CD4-positive, alpha-beta T cell treated with Interleukin-12 subunit alpha and Interleukin-12 subunit beta, for 1 hour (primary cell): Measurements from ENCODE around the gene ANKRD40CL.
"Not testable (repeated sequence)": the region's sequence is repeated elsewhere in the genome, so short reads cannot be mapped to it uniquely, and the experiment has no call there.

ENCODE experiments used
- DNase-seq: peaks from one replicate; pipeline ENCODE4 v3.0.0-alpha.2; 2020

Gene ANKRD40CL

GRCh38 chr17:50758524-50758923, 8.8 kb downstream of the ANKRD40CL start:
- DNase-seq: no peak

DNA sequence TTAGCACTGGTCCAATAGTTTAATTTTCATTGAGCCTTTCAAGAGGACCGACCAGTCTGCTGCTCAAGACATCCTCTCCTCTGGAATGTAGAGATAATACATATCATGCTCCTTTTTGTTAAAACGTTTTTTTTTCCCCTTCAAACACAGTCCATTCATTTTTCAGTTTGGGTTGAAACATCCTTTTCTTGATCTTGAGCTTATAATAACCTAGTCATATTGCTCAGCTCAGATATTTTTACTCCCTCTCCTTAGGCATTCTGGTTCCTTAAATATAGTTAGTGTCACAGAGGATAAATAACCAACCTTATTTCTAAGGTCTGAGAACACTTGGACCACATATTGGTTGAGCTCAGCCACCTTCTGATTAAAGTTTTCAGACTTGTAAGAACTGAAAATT, 12.8 kb downstream of the ANKRD40CL start:
- DNase-seq: no peak

DNA sequence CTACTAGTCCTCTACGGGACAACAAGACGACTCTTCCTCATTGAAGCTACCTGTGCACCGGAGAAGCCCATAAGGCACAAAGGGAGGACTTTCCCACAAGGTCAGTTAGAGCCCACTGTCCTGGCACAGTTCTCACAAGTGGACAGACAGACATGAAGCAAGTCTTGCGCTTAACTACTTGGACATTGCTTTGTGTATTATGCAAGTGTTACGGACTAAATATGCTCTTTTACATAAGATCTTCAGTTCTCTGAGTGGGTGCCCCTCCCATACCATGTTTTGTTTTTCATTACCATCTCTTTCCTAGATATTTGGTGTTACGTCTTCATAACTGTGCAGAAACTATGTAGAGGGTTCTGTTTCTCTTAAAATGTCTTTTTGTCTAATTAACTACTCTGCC, 18.1 kb downstream of the ANKRD40CL start:
- DNase-seq: no peak

DNA sequence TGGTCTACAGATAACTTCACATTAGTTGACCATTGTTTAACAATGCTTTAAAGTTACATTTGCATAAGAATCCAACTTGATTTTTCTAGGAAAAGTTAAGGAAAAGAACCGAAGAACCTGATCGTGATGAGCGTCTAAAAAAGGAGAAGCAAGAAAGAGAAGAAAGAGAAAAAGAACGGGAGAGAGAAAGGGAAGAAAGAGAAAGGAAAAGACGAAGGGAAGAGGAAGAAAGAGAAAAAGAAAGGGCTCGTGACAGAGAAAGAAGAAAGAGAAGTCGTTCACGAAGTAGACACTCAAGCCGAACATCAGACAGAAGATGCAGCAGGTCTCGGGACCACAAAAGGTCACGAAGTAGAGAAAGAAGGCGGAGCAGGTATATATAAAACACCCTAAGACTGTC, 21.7 kb downstream of the ANKRD40CL start:
- DNase-seq: no peak

GRCh38 chr17:50739098-50739497, 28.2 kb downstream of the ANKRD40CL start:
- DNase-seq: no peak

GRCh38 chr17:50737118-50737698, 30.1 kb downstream of the ANKRD40CL start:
- DNase-seq: no peak

DNA sequence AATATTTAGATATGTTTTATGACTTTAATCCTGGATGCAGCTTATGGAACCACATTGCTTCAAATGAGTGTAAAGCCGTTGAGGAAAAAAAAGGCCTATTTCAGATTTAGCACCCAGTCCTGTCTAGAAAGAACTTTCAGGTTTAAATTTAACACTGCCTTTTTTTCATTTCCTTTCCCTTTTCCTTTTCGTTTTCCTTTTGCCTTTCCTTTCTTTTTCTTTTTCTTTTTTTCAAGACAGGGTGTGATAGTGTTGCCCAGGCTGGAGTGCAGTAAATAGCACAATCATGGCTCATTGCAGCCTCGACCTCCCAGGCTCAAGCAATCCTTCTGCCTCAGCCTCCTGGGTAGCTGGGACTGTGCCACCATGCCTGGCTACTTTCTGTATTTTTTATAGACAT, 32.0 kb downstream of the ANKRD40CL start:
- no peak for DNase-seq

- DNase-seq: no peak
These were observed 35.5 kb downstream of the ANKRD40CL start for GRCh38 chr17:50731575-50732460.

DNA sequence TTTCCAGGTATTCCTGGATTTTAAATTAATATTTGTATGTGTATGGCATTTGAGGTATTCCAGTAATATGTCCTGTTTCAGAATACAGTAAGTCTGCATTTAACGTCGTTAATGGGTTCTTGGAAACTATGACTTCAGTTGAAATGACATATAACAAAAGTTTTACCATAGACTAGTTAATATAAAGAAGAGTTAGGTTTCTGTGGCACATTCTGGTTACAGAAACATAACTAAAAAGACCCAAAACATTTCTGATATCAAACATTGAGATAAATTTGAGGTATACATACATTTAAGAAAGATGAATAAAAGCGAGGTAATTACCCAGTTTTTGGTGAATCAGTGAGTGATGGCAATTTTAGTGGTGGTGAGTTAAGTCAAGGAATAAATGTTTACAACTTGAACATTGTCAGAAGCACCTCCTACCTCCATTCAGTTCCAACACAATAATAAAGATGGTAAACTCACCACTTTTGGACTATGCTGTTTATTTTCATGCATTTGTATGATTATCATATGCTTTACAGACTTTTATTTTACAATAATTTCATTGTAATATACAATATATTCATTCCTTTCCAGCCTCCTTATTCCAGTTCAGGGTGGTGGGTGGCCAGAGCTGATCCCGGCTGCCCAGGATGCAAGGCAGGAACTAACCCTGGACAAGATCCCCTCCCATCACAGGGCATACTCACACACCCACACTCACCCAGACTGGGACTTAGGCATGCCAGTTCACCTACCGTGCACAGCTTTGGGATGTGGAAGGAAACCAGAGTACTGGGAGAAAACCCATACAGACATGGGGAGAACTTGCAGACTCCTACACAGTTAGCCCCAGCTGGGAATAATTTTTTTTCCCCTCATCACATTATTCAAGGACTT, 38.2 kb downstream of the ANKRD40CL start:
- no peak for DNase-seq

- DNase-seq: no peak
These were observed 39.2 kb downstream of the ANKRD40CL start for GRCh38 chr17:50728112-50728429.

GRCh38 chr17:50725769-50726655, 41.3 kb downstream of the ANKRD40CL start:
- no peak for DNase-seq

DNA sequence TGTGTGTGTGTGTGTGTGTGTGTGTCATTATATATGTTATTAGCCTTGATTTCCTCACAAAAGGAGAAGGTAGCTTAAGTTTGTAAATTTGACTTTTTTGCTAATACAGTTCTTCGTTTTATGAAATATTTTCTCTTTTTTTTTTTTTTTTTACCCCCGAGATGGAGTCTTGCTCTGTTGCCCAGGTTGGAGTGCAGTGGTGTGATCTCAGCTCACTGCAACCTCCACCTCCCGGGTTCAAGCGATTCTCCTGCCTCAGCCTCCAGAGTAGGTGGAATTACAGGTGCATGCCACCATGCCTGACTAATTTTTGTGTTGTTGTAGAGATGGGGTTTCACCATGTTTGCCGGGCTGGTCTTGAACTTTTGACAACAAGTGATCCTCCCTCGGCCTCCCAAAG, 42.7 kb downstream of the ANKRD40CL start:
- not testable (repeated sequence) for DNase-seq

- no peak for DNase-seq
These were observed 44.6 kb downstream of the ANKRD40CL start for GRCh38 chr17:50722746-50723145.

DNA sequence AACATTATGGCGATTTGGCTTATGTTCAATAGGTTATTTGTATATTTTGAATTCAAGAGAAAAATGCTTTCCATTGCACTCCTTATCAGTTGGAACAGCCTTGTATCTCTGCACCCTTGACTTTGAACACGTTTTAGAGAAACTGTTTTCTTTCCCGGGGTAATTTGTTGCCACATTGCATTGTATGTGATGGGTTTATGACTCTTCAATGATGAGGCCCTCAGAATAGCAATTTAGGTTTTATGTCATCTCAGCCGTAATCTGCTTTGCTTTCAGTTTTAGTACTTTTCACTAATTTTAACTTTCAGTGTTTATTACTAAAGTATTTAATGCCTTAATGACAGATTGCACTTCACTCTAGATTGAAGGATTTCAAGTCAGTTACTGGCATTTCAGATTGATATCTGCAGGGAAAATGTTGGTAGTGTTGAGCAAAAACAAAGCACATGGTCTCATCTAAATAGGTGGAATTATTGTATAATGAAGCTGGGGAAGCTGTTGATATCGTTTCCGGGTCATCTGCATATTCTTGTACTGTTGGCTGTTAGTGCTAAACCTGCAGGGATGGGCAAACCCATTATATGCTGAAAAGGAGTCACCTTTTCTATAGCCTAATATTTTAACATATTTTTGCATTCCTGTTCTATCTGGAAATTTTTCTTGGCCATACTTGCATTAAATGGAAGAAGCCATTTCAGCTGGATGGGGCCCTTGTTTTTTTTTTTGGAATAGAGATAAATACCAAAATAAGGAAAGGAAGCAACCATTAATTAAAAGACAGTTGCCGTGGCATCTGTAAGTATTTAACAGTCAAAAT, 45.9 kb downstream of the ANKRD40CL start:
- peak; percentile 43 for DNase-seq

DNA sequence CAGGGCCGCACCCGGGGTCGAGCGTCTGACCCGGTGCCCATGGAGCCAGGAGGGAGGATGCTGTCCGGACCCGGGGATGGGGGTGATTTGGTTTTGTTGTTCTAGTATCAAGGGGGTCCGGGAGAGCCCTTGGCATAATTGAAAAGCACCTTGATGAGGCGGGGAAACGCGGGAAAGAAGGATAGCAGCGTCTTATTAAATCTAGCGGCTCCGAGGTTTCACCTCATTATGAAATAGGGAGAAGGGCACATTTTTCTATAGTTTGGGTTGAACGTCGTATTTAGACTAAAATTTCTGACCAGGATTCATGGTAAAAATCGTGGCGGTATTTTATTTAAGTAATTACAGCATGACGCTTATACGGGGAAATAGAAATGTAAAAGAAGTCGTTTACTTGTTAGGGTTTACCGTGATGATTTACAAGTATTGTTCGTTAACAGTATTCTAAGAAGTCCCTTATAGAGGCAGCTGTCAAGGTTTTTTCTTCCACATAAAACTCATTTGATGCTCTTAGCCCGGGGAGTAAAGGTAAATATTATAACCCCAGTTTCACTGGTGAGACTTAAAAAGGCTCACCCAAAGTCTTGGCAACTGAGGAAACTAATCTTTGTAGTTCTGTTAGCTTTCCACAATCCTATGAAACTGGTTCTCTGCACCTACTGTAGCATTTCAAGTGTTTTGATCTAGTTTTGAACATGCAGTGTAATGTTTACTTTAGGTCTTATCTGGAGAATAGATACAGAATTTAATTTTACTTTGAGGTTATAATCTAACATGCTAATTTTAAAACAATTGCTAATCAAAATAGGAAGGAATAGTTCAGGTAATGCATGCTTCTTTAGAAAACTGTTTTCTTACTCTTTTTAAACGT, 47.2 kb downstream of the ANKRD40CL start:
- DNase-seq: no peak

- DNase-seq: peak; percentile 92
These were observed 48.0 kb downstream of the ANKRD40CL start, which contains the start of gene LUC7L3 for GRCh38 chr17:50719144-50719923. TSS of gene LUC7L3 (plus strand) at chr17:50719603. CDS start at chr17:50719733, 130 bp downstream.

DNA sequence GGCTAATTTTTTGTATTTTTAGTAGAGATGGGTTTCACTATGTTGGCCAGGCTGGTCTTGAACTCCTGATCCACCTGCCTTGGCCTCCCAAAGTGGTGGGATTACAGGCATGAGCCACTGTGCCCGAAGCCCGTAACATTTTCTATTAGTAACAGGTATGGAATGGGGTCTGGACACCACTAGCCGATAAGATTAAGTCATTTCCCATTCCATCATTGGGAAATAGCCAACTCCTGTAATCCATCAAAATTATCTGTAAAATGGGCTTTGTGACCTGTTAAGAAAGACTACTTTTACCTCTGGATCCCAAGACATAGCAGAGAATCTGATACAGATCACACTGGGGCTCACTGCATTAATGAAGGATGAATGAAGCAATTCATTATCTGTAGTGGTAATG, 51.8 kb downstream of the ANKRD40CL start:
- no peak for DNase-seq

DNA sequence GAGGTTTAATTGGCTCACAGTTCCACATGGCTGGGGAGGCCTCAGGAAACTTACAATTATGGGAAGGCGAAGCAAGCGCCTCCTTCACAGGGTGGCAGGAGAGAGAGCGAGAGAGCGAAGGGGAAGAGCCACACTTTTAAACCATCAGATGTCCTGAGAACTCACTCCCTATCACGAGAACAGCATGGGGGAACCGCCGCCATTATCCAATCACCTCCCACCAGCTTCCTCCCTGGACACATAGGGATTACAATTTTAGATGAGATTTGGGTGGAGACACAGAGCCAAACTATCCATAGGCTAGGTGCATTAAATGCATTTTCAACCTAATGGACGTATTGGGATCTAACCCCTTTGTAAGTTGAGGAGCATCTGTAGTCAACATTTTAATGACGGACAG, 54.7 kb downstream of the ANKRD40CL start:
- DNase-seq: no peak
